K562 (cell line): ENCODE data around the gene DSG1. TPM values are rescaled to one million over a fixed set of nuclear protein-coding genes. Genes with fewer than 3 reads are reported as not detected.

Source experiments
- ATAC-seq: fragments of 200-7000 bp; cut with Tn5 transposase; 3 replicates; pipeline ENCODE4 v1.9.1; 2020; ENCODE audit warnings: moderate library complexity
- BruUV-seq: library from RNA; stranded (reverse); fragments of 400-500 nt; replicated peaks from 2 replicates; lab custom pipeline; 2021; lab: Mats Ljungman, UMichigan
- CTCF ChIA-PET: fragments of 300-600 bp; formaldehyde crosslinking; extraction: SDS; loops from one replicate; lab custom pipeline; 2021; ENCODE audit warnings: low intra/inter-chr PET ratio; lab: Yijun Ruan, JAX
- POLR2A ChIA-PET: fragments of 300-600, 350-650 bp; sonication (Branson Sonifier 250); formaldehyde crosslinking; extraction: SDS; loops from one replicate; lab custom pipeline; 2021; ENCODE audit warnings: antibody characterized with exemption, inconsistent platforms; lab: Yijun Ruan, JAX
- DNase-seq, 4 experiments: peaks; one replicate each; pipeline versions ENCODE4 v3.0.0 to v3.0.0-alpha.2; 2011 to 2018; ENCODE audit warnings: low spot score in 3 of 4, mixed read lengths in 3 of 4; ENCODE audit errors: extremely low read depth in 1 of 4
- FAIRE-seq: peaks from 2 replicates; lab custom pipeline; 2011; peaks lifted over from hg19 to GRCh38; lab: Jason Lieb, UNC
- H2AFZ ChIP-seq: 2 replicates; pipeline ENCODE4 v1.6.0; 2011; ENCODE audit warnings: low read depth, low read length, control low read depth, inconsistent platforms
- H3K27ac ChIP-seq: fragments of 200-600 bp; 3 replicates; pipeline ENCODE4 v1.8.0; 2011; ENCODE audit warnings: low read depth, mild to moderate bottlenecking, control low read depth, inconsistent platforms, low read length, moderate library complexity, mixed read lengths; ENCODE audit errors: extremely low read depth
- H3K27me3 ChIP-seq, 2 experiments: fragments of 300-600 bp in 1 of 2; 2 replicates in 1 of 2; 3 replicates in 1 of 2; pipeline versions ENCODE4 v1.6.0 to v1.8.0; 2011; ENCODE audit warnings: inconsistent platforms in 2 of 2, low read length in 2 of 2, mild to moderate bottlenecking in 1 of 2, mixed read lengths in 1 of 2, moderate library complexity in 1 of 2; ENCODE audit not compliant: control insufficient read depth in 2 of 2, insufficient read depth in 2 of 2
- H3K36me3 ChIP-seq: fragments of 300-600 bp; 3 replicates; pipeline ENCODE4 v1.8.0; 2011; ENCODE audit warnings: mild to moderate bottlenecking, low read length, inconsistent platforms; ENCODE audit not compliant: control insufficient read depth, insufficient read depth
- H3K4me1 ChIP-seq, 2 experiments: fragments of 200-600 bp in 1 of 2; replicated peaks in 1 of 2; 2 replicates in 1 of 2; 3 replicates in 1 of 2; pipeline versions ENCODE4 v1.5.1 to v1.8.0; 2011; ENCODE audit warnings: inconsistent platforms in 2 of 2, low read length in 2 of 2, mild to moderate bottlenecking in 1 of 2, mixed read lengths in 1 of 2, moderate library complexity in 1 of 2; ENCODE audit not compliant: control insufficient read depth in 2 of 2, insufficient read depth in 2 of 2
- H3K4me2 ChIP-seq: 2 replicates; pipeline ENCODE4 v1.6.1; 2011; ENCODE audit warnings: low read length, control low read depth, inconsistent platforms, mixed read lengths; ENCODE audit not compliant: insufficient read depth
- H3K4me3 ChIP-seq: fragments of 200-600 bp; sonication (generic), shearing (Covaris generic); 2 replicates; pipeline ENCODE4 v1.5.1; 2016; ENCODE audit warnings: control low read depth, inconsistent platforms
- H3K79me2 ChIP-seq: fragments of 200-600 bp; 3 replicates; pipeline ENCODE4 v1.8.0; 2011; ENCODE audit warnings: low read length, inconsistent platforms; ENCODE audit not compliant: control insufficient read depth, insufficient read depth
- H3K9ac ChIP-seq, 2 experiments: 2 replicates each; pipeline versions ENCODE4 v1.6.0 to v1.6.1; 2011; ENCODE audit warnings: low read depth in 2 of 2, low read length in 2 of 2, control low read depth in 1 of 2, inconsistent platforms in 1 of 2, mild to moderate bottlenecking in 1 of 2, mixed read lengths in 1 of 2; ENCODE audit not compliant: insufficient read depth in 1 of 2
- H3K9me1 ChIP-seq: one replicate; pipeline ENCODE4 v1.6.0; 2011; ENCODE audit warnings: inconsistent platforms, mild to moderate bottlenecking, low read length, moderate library complexity; ENCODE audit not compliant: control insufficient read depth, insufficient read depth
- H3K9me3 ChIP-seq: replicated peaks from 2 replicates; pipeline ENCODE4 v1.5.1; 2011; ENCODE audit warnings: low read depth, low read length, inconsistent platforms; ENCODE audit not compliant: control insufficient read depth, insufficient read depth
- H4K20me1 ChIP-seq: replicated peaks from 2 replicates; pipeline ENCODE4 v1.6.1; 2011; ENCODE audit warnings: low read length, inconsistent platforms, mixed read lengths; ENCODE audit not compliant: control insufficient read depth, insufficient read depth
- GTF2A2 ChIP-seq: IDR thresholded peaks from 2 replicates; pipeline ENCODE4 v1.6.1; 2016; ENCODE audit warnings: mild to moderate bottlenecking, missing genetic modification characterization, missing compliant biosample characterization
- KDM1A ChIP-seq, 2 experiments: fragments of 450-650 bp; IDR thresholded peaks; 2 replicates each; pipeline ENCODE4 v1.6.1; 2016; ENCODE audit warnings: mild to moderate bottlenecking in 2 of 2
- MAZ ChIP-seq, 2 experiments: fragments of 450-650 bp in 1 of 2; sonication (generic) in 1 of 2; formaldehyde crosslinking; IDR thresholded peaks in 1 of 2; conservative IDR thresholded peaks in 1 of 2; 2 replicates each; pipeline versions ENCODE4 v1.4.0 to v1.5.0; 2020; ENCODE audit warnings: mild to moderate bottlenecking in 1 of 2, missing genetic modification reagents in 1 of 2
- YY1 ChIP-seq, 3 experiments: IDR thresholded peaks; 2 replicates each; pipeline ENCODE4 v1.6.1; 2011; ENCODE audit warnings: low read length in 2 of 3, mild to moderate bottlenecking in 2 of 3, moderate library complexity in 2 of 3, borderline replicate concordance in 1 of 3, control low read depth in 1 of 3, low read depth in 1 of 3; ENCODE audit not compliant: insufficient read depth in 3 of 3, insufficient replicate concordance in 2 of 3, control insufficient read depth in 1 of 3, insufficient read length in 1 of 3; ENCODE audit errors: extremely low read depth in 1 of 3
- WGBS: fragments of 100-300 bp; shearing (Covaris generic); methylation state at CpG from one replicate; pipeline ENCODE4 v1.1.6; 2016; ENCODE audit warnings: low coverage, mixed read lengths; ENCODE audit not compliant: insufficient coverage; ENCODE audit errors: missing lambda C conversion rate; 5-methylcytosine and 5-hydroxymethylcytosine counted together
- in situ Hi-C: fragments of 300-500 bp; cut with MboI; formaldehyde crosslinking; loops from 4 replicates; pipeline ENCODE4 v1.15.0; 2018; ENCODE audit warnings: inconsistent platforms, mixed read lengths
- intact Hi-C: fragments of 100-400 bp; cut with micrococcal nuclease; formaldehyde crosslinking; loops from 2 replicates; pipeline ENCODE4 v1.14.2; 2022
- polyA plus RNA-seq, 8 experiments: library from polyadenylated mRNA; depleted of rRNA in 4 of 8; stranded (reverse) in 5 of 8; unstranded in 3 of 8; fragments of >200 nt; fragmentation: Nextera tagmentation in 2 of 8; fragmentation: Illumina TruSeq in 1 of 8; extraction: Ambion mirVana in 2 of 8; extraction: Trizol in 1 of 8; gene quantifications; 2 replicates each; pipeline versions ENCODE4 v1.2.1 to v1.2.3, GENCODE V29; 2011 to 2014; ENCODE audit warnings: inconsistent platforms in 1 of 8, missing spikeins in 1 of 8
- total RNA-seq, 7 experiments: library from RNA; depleted of rRNA in 6 of 7; stranded (reverse); fragments of >200 nt in 6 of 7; fragmentation: Illumina TruSeq in 2 of 7; extraction: Trizol in 2 of 7; gene quantifications; 2 replicates each; pipeline versions ENCODE4 v1.2.1 to v1.2.3, GENCODE V29; 2011 to 2021; ENCODE audit warnings: low replicate concordance in 1 of 7
- TF ChIP-seq, protein P1 (sequence below): fragments of 450-650 bp; IDR thresholded peaks from 2 replicates; pipeline ENCODE4 v1.6.1; 2016; ENCODE audit warnings: mild to moderate bottlenecking

Gene DSG1
- total and polyA plus RNA-seq, 9 of the 15 experiments (the other 6 are each of a cell fraction or from before 2014, with no cell fraction given), result 0.03 to 0.26 (median 0.15) TPM; not detected in 1

DNA sequence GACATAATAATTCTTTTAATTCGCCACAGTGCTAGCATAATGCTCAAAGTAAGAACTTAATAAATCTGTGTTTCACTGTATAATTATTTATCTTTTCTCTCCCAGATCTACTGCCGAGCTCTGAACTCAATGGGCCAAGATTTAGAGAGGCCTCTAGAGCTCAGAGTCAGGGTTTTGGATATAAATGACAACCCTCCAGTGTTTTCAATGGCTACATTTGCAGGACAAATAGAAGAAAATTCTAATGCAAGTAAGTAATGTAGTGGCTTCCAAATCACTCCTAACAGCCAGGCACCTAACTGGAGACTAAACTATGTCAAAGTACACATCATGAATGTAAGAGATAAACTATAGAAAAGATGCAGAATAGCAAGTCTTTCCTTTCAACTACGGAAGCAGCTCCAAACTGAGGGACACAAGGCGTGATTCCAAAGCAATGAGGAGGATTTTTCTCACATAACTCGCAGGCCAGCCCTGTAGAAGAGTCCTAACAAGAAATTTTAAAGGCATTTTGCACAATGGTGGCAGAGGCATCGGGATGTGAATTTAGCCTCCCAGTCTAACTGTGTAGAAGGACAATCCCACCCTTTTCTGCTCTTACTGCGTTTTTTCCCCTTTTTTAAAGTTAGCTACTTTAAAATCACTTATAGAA, 12.0 kb downstream of the DSG1 start (continued):
- TF ChIP-seq, protein P1, sequence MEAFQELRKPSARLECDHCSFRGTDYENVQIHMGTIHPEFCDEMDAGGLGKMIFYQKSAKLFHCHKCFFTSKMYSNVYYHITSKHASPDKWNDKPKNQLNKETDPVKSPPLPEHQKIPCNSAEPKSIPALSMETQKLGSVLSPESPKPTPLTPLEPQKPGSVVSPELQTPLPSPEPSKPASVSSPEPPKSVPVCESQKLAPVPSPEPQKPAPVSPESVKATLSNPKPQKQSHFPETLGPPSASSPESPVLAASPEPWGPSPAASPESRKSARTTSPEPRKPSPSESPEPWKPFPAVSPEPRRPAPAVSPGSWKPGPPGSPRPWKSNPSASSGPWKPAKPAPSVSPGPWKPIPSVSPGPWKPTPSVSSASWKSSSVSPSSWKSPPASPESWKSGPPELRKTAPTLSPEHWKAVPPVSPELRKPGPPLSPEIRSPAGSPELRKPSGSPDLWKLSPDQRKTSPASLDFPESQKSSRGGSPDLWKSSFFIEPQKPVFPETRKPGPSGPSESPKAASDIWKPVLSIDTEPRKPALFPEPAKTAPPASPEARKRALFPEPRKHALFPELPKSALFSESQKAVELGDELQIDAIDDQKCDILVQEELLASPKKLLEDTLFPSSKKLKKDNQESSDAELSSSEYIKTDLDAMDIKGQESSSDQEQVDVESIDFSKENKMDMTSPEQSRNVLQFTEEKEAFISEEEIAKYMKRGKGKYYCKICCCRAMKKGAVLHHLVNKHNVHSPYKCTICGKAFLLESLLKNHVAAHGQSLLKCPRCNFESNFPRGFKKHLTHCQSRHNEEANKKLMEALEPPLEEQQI, result no peak
- TF ChIP-seq MAZ (CRISPR knock-in tag; conservative IDR thresholded peaks at IDR 0.05 in 1 of 2, IDR thresholded peaks at IDR 0.05 in 1 of 2), result no peak
- no peak for TF ChIP-seq GTF2A2 (tag)

DNA sequence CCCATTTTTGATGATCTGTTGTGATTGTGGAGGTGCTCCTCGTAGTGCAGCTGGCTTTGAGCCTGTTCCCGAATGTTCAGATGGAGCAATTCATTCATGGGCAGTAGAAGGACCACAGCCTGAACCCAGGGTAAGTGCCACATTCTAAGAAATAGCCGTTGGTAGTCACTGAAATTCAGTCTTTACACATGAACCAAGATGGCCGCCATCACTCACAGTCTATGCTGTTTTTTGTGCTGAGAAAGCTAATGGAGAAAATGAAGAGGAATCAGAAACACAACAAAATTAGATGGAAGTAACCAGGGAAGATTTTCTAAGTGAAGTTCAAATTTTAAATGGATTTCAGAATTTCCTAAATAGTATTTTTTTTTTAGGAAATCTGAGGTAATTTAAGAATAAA, 25.5 kb downstream of the DSG1 start:
- no peaks in the 10 kb centered on the region for H4K20me1 ChIP-seq
- H3K9me1 ChIP-seq, result no peaks in the 10 kb centered on the region
- TF ChIP-seq YY1 (IDR thresholded peaks at IDR 0.05; ENCODE audit: borderline replicate concordance in 1 of 3, control insufficient read depth in 1 of 3, extremely low read depth in 1 of 3, insufficient read depth in 3 of 3, insufficient read length in 1 of 3, insufficient replicate concordance in 2 of 3, low read depth in 1 of 3, low read length in 2 of 3) (peak in 1 of 3 experiments; percentile 74), KDM1A (IDR thresholded peaks at IDR 0.05) (no peak)
- DNase-seq (no peak), ATAC-seq (no peak), FAIRE-seq (no peak)
- CTCF ChIA-PET, result no interaction called here
- BruUV-seq, result no TSS peak
- in situ Hi-C loops (no loop called here), intact Hi-C loops (no loop called here)
- no peak overlapping the region for H3K4me3 ChIP-seq
- H3K27me3 ChIP-seq, result no peaks in the 10 kb centered on the region
- H3K4me1 ChIP-seq, result no peaks in the 10 kb centered on the region
- H3K4me2 ChIP-seq, result no peak overlapping the region
- POLR2A ChIA-PET, result no interaction called here
- no peak overlapping the region for H3K27ac ChIP-seq
- no peaks in the 10 kb centered on the region for H3K9me3 ChIP-seq
- WGBS, result 3% methylated on average over 4 of the region's 4 CpGs
- no peaks in the 10 kb centered on the region for H3K36me3 ChIP-seq
- H2AFZ ChIP-seq, result peak overlapping the region; percentile 18; the same call in 1 of the 2 replicates
- no peak overlapping the region for H3K9ac ChIP-seq
- H3K79me2 ChIP-seq, result no peaks in the 10 kb centered on the region
